HG02798 (cell line): ENCODE measurements around the gene PRR30.

Source experiments
- ATAC-seq: cut with Tn5 transposase; IDR thresholded peaks from one replicate; pipeline ENCODE4 v1.9.1; 2021; ENCODE audit warnings: mild to moderate bottlenecking; ENCODE audit not compliant: unreplicated experiment, poor library complexity

PRR30 gene

DNA sequence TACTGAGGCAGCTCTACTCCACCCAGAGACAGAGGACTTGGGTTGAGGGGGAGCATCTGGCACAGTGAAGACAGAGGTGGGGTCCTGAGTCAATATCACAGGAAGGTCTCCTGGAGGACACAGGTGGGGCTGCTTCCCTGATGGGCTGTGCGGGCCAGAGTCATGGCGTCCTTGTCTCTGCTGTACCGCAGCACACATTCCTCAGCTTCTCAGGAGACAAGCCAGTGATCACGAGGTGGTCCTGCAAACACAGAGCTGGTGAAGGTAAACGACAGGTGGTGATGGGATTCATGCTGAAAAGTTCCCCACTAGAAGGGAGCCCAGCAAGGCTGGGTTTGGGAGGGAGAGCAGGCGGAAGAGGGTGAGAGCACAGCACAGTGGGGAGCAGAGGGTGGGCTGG is 19.3 kb upstream of the PRR30 start:
- no peak for ATAC-seq

DNA sequence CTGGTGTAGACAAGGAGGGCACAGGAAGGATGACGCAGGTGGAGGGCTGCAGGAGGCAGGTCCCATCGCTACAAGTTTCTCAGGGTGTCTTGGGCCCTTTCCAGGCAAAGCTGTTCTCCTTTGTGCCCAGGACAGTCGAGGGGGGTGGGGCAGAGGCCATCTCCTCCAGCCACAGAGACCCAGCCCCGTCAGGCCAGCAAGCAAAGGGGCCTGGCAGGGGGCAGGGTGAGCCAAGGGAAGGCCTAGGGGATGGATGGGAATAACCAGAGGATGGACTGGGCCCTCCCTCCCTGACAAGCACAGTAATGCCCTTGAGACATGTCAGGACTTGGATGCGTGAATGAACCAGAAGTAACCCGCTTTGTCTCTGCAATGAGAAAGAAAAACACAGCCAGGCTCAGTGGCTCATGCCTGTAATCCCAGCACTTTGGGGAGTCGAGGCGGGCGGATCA is 15.9 kb upstream of the PRR30 start:
- ATAC-seq: no peak

DNA sequence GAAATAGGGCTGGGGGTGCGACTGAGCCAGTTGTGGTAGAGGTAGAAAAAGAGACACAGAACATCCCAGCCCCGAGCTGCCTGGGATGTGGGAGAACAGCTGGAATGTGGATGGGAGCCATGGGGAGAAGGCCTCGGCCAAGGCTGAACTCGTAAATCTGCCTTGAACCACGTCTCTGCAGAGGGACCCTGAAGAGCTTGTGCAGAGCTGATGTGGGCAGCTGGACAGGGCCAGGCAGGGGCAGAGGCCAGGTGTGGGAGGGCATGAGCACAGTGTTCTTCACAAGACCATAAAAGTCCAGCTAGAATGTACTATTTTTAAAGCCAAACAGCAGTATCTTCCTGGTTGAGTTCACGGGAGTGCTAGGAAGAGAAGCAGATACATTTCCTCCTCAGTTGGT is 15.3 kb upstream of the PRR30 start:
- no peak for ATAC-seq

DNA sequence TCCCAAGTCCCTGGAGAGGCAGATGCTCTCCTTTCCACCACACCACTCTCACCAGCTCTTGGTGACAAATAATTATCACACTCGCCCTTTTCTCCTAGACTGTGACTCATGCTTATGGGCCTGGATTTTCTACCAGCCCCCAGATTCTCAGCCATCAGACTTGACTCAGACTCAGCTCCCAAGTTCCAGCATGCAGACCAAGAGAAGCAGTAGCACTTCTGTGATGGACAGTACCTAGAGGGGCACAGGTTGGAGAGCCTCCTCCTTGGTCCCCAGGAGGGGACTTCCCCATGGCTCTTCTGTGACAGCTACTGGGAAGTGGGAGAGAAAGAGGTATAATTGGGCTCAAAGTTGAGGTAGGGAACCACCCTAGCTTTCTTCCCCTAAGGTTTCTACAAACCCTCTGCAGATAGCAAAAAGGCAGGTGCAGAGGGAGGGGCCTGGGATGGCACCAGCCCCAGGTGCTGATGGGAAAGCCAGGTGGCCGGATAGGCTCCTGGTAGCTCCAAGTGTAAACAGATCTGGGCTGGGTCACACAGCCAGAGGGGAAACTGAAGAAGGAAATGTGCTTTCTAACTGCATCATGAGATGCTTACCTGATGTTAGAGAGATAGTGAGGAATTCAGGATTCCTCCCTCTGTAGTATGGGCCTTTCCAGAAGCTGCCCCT is 13.7 kb upstream of the PRR30 start:
- no peak for ATAC-seq

DNA sequence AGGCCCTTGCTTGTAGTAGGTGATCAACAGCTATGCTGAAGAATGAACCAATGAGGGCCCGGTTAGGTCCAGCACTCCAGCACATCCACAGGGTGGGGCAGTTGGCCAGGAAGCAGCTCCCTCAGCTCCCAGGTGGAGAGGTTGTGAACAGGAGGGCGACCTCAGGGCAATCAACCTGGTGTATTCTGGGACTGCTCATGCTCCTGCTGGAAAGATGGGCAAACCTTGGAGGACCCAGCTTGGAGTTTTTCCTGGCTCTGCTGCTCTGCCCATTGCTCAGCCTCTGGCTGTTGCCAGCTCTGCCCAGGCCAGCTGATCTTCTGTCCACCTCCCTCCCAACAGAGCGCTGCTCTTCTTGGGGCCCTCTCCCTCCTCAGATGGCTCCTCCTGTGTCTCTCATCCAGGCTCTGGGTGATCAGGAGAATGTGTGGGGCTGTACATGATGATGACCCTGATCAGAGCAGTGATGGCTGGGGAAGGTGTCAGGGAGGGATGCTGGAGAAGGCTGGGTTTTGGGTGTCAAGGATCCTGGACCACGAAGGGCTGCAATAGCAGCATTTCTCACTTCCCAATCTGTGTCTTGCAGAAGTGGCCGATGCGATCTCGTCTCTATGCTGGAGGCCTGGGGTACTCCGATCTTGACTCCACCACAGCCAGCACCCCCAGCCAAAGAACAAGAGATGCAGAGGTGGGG is 13.0 kb upstream of the PRR30 start:
- ATAC-seq: no peak

DNA sequence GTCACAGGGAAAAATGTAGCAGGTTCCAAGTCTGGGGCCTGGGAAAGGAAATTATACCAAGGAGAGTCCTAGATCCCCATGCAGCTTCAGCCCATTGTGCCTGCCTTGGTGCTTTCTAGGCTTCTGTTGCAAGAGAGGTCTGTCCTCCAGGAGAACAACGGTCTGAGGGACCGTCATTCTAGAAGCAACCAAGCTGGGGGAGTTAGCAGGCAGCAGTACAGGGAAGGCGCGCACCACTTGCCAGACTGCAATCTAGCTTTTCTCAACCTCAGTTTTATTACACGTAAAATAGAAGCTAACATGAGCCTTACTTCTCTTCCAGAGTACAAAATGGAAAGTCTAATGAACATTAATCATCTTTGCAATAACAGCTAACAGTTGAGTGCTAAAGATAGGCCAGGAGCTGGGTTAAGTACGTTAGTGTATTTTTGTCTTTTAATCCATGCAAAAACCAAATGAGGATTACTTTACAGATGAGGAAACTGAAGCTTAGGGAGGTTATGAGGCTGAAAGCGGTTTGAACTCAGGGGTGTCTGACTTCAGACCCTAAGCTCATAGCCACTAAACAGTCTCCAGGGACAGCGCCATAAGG is 11.5 kb upstream of the PRR30 start:
- ATAC-seq: no peak

DNA sequence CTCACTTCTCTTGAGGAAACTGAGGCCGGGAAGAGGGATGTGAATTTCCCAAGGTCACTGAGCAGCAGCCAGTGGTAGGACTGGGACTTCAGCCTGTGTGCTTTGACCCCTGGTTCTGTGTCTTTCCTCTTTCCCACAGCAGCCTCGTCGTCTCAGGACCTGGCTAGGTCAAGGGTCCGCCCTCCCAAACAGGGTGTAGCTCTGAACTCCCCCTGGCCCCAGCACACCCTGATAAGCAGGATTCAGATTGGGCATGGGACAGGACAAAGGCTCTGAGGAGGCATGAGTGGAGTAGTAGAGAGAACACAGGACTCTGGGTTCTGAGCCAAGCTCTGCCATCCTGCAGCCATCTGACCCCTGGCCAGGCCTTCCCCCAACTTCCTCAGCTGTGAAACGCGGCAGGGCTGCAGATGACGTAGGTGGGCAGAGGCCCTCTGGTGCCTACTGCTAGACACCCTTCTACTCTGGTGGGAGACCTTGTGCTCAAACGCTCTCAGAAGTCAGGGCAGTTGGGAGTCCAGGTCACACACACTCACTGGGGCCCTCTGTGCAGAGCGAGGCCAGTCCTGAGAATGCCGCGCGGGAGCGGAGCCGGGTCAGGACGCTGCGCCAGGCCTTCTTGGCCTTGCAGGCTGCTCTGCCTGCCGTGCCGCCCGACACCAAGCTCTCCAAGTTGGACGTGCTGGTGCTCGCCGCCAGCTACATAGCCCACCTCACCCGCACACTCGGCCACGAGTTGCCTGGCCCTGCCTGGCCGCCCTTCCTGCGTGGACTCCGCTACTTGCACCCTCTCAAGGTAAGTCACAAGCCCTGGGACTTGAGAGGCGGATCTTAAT is 10.6 kb upstream of the PRR30 start:
- no peak for ATAC-seq

DNA sequence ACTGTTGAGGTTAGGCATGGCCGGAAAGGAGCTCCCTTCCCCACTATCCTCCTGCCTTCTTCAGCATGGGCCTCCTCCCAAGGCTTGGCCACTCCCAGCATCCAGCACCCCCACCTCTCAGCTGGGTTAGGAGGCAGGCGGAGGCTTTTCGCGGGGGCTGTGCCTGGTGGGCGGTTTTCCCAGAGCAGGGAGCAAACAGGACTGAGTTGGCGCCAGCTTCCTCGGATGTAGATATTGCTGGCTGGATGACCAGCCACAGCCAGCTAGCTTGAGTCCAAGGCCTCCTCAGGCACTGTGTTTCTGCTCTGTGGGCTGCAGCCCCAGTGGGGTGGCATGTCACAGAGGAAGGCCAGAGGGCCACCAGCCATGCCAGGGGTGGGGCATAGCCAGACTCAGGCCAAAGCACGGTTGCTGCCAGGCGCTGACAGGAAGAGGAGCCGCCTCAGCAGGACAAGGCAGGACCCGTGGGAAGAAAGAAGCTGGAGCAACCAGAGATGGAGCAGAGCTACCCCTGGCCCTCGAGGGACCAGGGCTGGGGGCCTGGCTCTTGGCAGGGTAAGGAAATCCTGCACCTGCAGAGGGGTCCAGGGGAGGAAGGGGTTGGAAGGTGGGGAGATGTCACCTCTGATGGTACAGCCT is 9.7 kb upstream of the PRR30 start, which contains the start of gene TCF23:
TCF23 (plus strand) TSS at position 204 of the 639 bp plus-strand sequence; CDS start at position 334, 130 bp downstream.
- ATAC-seq: no peak

DNA sequence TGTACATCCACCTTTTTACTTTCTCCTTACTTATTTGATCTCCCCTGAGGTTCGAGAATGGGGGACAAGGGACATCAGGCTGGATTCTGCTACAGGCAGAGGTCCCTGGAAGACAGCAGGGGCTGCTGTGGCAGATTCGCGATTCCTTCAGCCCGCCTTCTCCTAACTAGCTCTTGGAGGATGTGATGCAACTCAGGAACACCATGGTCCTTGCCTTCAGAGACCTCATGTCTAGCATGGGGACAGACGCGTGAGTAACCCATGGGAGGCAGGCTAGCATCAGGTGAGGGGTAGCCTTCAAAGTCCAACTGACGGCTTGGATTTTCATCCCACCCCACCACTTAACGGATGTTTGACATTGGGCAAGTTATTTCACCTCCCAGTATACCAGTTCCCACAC is 8.7 kb upstream of the PRR30 start:
- no peak for ATAC-seq

DNA sequence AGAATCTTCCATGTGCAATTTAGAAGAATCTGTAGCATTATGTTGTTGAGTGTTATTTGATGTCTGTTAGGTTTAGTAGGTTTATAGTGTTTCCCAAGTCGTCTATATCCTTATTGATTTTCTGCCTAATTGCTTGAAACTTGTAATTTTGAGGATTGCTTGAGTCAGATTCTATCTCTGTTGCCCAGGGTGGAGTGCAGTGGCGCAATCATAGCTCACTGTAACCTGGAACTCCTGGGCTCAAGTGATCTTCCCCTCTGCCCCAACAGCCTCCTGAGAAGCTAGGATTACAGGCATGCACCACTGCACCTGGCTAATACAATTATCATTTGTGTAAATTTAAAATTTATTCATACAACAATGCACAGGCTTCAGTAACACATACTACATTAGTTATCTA is 6.5 kb upstream of the PRR30 start:
- no peak for ATAC-seq

DNA sequence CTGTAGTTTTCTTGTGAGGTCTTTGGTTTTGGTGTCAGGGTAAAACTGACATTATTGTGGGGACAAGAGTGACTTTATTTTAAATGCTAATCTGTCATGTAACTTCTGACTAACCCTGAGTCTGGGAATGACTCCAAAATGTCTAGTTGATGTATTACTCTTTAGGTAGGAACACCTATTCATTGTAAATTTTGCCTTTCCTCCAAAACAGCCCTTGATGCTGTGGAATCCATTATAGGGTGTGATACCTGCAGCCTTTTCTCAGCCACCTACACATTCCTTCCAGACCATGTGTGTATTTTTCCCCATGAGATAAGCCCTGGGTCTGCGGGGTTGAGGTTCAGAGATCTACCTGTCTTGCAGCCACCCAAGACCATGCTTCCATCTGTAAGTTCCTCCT is 4.1 kb upstream of the PRR30 start:
- no peak for ATAC-seq

DNA sequence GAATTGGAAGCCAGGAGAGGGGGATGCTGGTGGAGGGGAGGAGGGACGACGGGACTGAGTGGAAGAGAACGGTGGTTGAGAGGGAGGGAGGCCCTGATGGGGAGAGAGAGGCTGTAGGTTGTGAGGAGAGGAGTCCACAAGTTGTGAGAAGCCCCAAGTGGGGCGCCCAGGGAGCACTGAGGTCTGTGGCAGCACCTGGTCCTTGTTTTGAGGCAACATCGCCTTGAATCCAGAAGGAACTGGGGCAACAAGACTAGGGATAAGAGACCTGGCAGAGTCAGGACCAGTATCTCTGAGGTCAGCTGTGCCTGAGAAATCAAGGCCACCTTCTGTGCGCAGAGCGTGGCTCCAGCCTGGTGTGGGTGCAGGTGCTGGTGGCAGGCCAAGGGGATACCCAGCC is 1.1 kb downstream of the PRR30 start:
- ATAC-seq: no peak

DNA sequence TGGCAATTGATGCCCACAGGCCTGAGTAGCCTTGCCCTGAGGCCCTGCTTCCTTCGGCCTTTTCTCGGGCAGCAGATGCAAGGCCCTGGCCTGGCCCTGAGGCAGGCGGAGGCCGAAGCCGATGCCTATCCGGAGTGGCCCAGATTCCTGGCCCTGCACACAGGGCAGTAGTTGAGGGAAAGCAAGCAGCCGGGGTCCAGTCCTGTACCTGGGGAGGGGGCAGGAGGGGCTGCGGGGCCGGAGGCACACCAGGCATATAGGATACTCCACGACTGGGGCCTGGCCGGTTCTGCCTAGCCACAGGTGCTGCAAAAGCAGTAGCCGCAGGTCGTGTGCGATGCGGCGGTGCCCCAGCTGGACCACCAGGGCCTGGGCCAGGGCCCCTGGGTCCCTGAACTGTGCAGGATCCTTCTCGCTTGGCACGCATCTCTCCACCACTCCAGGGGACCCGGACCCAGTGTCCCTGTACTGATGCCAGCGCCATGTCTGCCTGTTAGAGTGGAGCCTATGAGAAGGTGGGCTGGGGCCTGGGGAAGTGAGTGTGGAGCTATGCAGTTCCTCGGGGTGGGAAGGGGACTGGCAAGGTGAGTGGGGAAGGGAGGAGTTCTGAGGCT is 1.8 kb downstream of the PRR30 start:
- ATAC-seq: no peak

DNA sequence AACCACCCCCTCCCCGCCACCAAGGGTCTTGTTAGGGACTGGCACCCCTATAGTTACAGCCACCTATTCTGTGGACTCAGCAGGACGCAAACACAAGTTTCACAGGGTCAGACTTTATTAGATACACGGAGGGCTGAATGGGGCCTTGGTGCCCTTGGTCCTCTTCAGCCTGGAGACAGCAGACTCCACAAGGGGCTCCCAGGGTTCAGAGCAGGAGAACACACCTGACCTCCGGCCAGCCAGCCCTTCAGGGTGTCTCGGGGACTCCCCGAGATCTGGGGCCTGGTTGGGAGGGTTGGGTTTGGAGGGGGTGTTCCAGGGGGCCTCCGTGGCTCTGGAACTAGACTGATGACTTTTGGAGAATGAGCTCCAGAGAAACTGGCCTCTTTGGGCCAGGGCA is 2.5 kb downstream of the PRR30 start:
- ATAC-seq: no peak

DNA sequence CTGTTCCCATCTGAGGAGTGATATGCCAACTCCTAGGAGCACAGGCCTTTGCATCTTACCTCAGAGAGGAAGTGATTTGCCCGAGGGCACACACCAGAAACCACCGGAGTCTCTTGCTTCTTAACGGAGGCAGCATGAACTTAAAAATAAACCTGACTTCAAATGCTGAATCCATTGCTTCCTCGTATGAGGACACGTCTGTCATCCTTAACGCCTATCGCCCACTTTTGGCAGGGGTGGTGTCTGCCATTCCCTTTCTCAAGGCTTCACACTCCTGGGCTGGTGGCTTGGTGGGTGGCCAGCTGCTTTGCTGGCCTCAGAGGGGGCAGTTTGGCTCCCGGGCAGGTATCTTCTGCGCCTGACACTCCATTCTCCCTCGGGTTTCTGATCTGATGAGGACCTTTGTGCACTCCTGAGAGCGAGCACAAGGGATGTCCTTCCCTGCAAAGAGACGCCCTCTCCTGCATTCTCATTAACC is 3.7 kb downstream of the PRR30 start:
- ATAC-seq: no peak

DNA sequence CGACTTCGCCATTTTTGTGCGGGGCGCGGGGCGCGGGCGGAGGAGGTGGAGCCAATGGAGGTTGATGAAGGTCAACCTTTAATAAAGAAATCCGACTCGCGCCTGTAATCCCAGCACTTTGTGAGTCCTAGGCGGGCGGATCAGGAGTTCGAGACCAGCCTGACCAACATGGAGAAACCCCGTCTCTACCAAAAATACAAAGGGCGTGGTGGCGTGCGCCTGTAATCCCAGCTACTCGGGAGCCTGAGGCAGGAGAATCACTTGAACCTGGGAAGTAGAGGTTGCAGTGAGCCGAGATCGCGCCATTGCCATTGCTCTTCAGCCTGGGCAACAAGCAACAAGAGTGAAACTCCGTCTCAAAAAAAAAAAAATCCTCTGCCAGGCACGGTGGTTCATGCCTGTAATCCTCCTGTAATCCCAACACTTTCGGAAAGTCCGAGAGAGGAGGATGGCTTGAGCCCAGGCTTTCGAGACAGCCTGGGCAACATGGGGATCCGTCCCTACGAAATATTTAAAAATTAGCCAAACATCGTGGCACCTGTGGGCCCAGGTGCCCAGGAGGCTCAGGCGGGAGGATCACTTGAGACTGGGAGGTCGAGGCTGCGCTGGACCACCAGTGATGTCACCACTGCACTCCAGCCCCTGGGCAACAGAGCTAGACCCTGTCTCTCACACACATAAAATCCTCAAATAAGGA is 4.3 kb downstream of the PRR30 start:
- ATAC-seq: no peak

DNA sequence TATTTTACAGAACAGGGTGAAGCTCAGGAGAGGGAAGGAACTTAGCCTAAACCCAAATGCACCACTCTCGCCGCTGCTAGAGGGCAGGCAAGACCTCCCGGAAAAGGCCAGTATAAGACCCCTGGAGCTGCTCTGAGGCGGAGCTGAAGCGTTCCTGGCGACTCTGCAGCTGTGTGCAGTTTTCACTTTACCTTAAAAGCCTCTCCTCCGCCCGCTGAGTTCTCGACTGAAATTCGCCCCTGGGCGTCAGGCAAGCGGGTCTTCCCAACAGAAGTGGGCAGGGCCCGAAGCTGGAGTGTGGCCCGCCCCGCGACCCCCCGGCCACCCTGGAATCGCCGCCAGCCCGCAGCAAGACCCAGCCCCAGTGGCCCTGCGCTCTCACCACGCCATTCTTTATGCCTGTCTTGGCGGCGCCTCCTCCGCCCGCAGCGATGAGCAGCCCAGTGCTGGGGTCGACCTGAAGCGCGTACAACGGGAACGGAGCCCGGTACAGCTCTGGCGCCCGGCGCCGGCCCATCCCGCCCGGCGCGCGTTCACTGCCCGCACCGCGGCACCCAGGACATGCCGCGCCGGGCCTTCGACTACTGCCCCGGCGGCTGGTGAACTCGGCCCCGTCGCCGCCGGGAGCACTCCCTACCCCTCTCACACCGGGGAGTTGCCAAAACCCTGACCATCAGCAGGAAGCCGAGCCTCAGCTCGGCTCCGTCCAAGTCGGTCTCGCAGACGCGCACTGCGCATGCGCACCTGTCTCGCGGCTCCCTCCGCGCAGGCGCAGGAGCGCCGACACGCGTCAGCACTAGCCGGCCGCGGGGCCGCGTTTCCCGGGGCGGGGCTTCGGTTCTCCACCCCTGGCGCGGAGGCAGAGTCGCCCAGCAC is 5.1 kb downstream of the PRR30 start, which contains the start of gene PREB:
PREB (minus strand) TSS at position 732 of the 876 bp plus-strand sequence; CDS start at position 517, 215 bp downstream.
- peak; percentile 93 for ATAC-seq
